DMS153 (cell line): ENCODE results near the gene LRRC7.
"Not testable (repeated sequence)": the region's sequence is repeated elsewhere in the genome, so short reads cannot be mapped to it uniquely, and the experiment has no call there.

Experiments used
- DNase-seq: peaks from one replicate; lab custom pipeline; 2025; lab: John Stamatoyannopoulos, UW

The LRRC7 gene

DNA sequence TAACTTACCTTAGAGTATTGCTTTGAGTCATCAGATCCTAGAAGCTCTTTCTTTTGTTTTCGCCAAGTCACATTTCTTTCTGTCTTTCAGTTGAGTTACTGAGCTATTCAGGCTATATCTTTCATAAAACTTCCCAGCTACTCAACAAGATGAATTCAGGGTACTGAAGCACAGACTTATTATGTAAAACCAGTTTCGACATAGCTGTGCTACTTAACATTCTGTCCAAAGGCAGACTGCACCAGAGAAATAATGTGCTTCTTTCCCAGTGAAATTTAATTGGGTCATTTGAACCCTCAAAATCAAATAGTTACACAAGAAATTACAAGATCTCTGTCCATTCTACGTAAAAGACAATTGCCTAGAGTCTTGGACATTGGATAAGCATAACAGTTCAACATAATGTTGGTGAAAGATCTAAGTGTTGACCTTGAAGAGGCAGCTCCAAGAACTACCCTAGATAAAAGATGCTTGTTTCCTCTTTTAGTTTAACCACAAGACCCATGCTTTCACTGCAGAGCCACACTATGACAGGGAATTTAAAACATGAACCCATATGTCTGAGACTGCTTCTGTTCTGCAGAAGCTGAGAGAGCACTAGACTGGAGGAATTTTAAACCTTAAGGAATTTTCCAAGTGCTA is 474.5 kb downstream of the LRRC7 start:
- DNase-seq, result no peak

DNA sequence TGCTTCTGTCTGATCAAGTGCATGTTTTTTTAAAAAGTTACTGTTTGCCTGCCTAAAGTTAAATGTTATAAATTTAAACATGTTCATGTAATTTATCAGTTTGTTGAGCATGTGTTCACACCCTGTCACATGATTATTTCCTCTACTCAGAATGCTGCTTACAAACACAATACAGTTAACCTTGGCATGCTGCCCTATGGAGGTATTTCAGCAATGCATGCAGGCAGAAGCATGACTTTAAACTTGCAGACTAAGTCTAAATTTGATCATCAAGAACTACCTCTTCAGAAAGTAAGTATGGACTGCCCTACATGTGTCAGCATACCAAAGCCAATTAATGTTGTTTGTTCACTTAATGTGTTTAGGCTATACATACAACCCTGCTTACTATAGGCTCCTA is 476.1 kb downstream of the LRRC7 start:
- DNase-seq, result no peak

DNA sequence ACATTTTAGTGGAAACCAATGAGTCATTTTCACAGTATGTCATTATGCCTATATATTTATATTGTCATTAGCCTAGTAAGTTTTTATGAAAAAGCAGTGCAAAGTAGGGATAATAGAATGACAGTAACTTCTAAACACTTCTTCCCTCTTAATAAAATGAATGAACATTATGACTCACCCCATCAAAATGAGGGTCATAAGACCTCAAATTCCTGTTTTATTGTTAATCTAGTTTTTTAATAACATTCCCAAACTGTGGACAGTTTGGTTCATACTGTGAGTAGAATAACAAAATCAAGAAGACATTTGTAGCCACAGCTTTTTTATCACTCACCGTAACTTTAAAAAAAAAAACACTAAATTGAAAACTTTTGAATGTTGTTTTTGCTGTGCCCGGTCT is 477.1 kb downstream of the LRRC7 start:
- DNase-seq, result no peak

DNA sequence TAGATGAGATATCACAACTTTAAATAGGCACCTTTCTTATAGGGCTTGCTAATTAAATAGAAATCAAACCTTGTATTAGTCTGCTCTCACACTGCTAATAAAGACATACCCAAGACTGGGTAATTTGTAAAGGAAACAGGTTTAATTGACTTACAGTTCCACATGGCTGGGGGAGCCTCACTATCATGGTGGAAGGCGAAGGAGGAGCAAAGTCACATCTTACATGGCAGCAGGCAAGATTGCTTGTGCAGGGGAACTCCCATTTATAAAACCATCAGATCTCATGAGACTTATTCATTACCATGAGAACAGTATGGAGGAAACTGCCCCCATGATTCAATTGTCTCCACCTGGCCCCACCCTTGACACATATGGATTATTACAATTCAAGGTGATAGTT is 477.9 kb downstream of the LRRC7 start:
- DNase-seq, result not testable (repeated sequence)

DNA sequence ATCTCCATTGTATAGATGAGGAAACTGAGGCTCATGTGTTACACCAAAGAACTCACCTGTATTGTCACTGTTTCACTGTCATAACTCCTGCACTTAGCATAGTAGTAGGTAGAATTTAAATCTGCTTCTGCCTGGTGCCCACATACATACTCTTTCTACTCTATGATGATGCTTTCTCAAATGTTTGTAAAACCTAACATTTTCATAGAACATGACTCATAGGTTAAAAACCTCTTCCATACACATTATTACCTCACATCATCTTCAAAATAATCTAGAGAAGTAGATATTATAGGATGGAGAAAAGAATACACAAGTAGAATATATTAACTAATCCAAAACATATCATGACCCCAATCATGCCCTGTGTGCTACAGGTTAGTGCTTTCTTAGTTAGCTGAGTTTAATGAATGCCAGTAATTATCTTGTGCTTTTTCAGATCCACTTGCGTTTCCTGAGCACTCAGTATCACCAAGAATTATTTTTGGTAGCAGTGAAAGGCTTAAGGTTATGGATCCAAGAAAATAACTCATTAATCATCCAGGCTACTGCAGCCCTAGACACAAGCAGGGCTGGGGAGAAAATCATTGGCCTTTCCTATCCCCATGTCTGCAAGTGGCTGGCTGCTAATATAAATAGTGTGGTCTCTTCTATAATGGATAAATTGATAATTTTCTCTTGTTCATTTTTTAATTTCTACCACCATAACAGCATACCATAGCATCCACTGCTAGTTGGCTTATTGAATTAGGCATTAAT is 480.8 kb downstream of the LRRC7 start:
- DNase-seq, result no peak

DNA sequence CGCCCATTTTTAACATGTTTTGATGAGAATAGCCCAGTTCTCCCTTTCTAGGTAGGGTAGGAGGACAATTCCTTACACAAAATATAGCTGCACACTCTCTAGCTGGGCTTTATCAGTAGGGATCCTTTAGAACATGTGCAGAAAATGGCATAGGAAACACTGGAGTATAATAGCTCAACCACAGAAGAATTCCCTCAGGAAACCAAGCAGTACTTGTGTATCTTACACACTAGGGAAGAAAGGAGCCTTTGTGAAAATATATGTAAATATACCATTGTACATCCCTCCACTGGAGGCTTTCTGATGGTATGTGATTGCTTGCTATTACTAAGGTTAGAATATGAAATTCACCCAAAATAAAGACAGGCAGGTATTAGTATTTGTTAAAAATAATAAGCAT is 484.2 kb downstream of the LRRC7 start:
- no peak for DNase-seq

DNA sequence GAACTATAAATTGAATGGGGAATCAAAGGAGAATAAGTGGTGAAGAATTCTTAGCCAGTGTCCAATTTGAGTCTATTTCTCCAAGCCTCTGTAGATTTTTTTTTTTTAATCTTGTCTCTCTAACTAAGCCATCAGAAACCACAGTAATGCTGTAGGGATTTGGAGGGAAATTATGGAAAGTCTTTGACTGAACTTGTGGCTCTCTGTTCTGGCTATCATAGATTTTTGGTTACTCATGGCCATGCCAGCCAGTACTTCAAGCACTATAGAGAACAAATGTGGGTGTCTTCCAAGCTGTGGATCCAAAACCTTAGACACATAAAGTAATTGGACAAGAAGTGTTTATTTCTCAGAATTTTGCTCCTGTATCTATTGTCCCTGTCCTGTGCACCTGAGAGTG is 489.8 kb downstream of the LRRC7 start:
- DNase-seq, result no peak

DNA sequence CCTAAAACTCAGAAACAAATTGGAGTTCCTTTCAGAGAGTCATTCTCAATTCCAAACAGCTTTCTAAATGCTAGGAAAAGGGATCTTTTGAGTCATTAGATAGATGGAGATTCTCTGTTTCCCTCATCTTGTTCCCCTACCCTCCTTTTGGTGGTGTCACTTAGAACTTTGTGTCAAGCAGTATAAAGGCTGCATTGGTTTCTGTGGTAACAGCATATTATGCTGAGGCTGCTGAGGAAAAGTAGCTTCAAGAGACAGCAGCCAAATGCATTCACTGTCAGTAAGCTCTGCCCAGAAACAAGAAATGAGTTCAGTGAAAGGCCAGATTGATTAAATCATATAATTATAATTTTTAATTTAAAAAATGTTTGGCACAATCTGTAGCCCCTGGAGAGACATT is 493.5 kb downstream of the LRRC7 start:
- no peak for DNase-seq

DNA sequence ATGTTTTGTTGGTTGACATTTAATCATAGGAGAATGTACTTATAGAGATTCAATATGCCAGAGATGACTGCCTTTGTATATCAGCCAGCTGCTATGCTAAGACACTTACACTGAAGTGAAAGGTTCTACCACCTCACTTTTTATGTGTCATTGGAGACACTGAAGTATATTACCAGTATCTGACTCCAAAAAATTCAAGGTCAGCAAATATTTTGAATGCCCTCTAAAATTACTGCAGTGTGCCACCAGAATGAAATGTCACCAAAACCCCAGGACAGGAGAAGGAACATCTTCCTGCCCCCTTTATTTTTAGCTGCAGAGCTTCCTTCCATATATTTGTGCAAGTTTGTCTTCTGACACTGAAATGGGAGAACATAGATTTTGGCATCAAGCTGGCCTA is 496.1 kb downstream of the LRRC7 start:
- no peak for DNase-seq

DNA sequence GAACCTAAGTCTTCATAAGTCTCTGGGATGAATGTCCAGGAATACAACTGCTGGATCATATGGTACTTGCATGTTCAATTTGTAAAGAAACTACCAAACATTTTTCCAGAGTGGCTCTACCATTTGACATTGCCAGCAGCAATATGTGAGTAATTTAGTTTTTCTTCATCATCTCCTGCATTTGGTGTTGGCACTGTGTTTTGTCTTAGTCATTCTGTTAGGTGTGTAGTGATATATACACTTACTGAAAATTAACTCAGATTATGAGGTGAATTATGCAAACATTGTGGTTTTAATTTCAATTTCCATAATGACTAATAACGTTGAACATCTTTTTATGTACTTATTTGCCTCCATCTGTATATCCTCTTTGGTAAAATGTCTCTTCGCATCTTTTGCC is 499.0 kb downstream of the LRRC7 start:
- no peak for DNase-seq

DNA sequence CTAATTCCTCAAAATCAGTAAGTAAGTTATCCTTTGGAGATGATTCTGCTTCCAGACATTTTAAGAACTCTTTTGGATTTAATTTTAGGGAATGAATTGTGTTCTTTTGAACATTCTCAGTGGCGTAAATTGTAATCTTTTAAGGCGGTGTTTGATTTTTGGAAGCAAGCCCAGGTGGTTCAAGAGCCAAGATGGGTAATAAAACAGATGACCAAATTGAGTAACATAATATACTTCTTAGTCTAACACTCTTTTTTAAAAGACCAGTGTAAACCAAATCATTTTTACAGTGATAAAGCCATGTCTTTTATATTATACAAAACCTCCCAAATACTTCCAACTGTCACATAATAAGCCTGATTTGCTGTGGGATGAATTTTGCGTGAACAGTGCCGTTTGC is 503.9 kb downstream of the LRRC7 start:
- peak; percentile 3 for DNase-seq

DNA sequence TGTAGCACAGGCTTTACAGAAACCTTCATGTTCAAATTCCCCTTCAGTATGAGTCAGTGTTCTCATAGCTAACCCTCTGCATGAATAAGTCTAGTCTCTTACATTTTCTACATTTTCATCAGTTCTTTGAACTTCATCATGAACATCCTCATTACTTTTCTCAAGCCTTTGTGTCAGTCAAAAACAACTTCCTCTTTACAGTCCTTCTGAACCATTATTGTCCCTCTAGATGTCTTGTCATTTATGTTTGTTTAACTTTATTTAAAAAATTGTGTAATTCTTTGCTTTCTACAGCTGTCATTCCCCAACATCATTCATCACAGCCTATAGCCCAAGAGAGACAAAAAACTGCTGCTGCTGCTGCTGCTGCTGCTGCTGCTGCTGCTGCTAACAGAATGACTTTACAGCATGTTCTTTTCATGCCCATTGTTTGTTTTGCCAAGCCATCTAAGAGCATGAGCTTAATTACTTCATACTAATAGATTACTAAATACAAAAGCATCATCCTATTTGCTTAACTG is 504.6 kb downstream of the LRRC7 start:
- peak; percentile 65 for DNase-seq

DNA sequence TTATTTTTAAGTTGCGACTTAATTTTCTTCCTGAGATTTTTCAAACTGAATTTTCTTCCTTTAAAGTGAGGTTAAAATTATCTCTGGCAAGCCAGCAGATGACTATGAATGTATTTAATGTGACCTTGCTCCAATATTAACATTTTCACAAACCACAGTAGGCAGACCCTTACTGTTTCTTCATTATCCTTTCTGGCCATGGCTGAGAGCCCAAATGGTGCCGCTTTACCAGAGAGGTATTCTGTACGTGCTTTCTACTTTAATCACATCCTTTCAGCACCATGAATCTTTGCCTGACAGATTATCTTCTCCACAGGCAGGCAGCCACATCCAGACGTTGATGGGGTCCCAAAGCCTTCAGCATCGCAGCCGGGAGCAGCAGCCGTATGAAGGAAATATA is 508.0 kb downstream of the LRRC7 start:
- DNase-seq, result no peak

DNA sequence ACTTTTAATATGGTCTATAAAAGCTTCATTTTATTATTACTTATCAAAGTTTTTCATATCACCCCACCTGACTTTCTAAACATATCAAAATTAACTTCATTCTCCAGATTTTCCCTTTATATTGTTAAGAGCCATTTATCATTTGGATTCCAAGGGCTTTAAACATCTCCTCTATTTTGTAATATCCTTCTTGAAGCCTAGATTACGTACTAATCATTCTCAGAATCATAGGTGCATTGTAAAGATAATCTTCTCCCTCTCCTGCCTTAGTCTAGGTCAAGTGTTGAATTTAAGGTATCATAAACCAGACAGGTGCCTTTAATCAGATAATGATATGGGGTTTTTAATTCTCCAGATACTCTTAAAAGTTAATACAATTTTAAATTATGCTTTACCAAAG is 509.3 kb downstream of the LRRC7 start:
- no peak for DNase-seq

DNA sequence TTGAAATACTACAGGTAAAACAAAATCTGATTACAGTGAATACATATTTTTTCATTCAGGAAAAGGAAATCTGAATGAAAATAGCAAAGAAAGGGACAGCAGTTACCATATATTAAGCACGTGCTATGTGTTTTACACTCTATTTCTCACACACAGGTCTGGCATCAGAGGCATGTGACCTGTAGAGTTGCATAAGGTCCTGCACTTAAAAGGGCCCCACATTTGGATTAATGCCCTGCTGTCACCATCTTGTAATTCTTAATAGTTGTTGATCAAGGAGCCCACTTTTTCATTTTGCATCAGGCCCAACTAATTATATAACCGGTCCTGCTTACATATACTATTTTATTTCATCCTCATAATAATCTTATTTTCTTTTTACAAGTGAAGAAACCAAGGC is 511.8 kb downstream of the LRRC7 start:
- DNase-seq, result no peak

DNA sequence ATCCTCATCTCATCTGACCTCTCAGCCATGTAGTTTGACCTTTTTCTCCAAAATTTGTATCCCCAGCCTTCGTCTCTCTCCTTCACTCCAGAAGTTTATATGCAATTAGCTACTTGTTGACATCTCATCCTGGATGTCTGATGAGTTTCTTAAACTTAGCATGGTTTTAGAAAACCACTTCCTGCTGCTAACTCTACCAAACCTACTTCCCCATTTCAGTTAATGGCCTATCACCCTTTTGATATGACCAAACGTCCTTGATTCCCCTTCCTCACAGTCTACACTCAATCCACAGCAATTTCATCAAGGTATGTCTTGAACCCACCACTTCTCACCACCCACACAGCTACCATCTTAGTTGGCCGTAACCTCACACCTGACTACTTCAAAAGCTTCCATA is 515.8 kb downstream of the LRRC7 start:
- no peak for DNase-seq

DNA sequence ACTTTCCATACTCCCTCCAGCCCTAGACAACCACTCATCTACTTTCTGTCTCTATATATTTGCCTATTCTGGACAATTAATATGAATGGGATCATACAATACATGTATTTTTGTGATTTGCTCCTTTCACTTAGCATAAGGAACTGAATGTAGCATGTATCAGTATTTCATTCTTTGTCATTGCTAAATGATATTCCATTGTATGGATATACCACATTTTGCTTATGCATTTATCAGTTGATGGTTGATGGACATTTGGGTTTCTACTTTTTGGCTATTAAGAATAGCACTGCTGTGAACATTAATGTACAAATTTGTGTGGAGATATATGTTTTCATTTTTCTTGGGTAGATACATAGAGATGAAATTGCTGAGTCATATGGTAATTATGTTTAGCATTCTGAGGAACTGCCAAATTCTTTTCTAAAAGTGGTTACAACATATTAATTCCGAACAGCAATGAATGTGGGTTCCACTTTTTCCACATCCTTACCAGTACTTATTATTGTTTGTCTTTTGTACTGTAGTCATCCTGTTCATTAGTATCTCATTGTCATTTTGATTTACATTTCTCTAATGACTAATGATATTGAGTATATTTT is 516.7 kb downstream of the LRRC7 start:
- DNase-seq, result no peak

DNA sequence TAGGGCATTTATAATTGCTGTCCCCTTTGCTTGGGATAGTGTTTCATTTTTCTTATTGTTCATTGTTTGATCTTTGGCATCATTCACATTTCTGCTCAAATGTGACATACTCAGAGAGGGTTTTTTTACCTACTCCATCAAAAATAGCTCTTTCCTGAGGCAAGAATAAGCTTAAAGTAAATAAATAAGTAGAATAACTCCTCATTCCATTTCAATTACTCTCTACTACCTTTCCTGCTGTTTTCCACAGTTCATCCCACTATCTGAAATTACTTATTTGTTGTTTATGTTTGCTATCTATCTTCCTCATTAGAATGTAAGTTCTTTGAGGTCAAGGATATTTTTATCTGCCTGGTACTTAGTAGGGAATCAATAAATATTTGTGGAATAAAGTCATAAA is 517.8 kb downstream of the LRRC7 start:
- DNase-seq, result no peak

DNA sequence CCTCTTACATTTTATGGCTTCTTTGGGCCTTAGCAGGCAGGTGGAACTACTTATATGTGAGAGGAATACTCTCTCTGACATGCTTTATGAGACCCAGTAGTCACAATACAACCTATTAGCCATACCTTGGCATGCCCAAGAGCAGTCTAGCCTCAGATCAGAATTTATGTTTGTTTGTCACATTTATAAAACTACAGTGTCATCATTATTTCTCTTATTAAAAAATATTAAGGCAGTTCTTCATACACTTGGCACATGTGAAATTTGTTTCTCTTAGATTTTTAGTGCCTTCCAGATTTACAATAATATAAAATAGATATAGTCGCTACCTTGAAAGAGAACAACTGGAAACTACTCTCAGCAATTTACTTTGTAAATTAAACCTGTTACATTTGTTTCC is 519.2 kb downstream of the LRRC7 start:
- DNase-seq, result no peak

DNA sequence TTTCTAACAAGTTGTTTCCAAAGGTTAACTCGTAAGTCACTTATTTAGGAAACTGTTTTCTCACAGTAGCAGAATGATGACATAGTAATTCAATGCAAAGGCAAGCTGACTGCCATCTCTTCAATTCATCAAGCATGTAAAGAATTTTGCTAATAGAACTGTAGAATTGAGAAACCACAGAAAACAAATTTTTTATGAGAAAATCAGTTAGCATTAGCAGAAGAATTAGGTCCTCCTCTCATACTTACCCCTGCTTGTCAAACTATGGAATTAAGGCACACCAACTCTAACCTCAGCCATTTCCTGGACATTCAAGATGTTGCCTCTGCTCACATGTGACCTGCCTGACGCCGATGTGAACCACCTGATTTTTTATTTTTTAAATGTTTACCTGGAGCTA is 522.4 kb downstream of the LRRC7 start:
- DNase-seq, result no peak

DNA sequence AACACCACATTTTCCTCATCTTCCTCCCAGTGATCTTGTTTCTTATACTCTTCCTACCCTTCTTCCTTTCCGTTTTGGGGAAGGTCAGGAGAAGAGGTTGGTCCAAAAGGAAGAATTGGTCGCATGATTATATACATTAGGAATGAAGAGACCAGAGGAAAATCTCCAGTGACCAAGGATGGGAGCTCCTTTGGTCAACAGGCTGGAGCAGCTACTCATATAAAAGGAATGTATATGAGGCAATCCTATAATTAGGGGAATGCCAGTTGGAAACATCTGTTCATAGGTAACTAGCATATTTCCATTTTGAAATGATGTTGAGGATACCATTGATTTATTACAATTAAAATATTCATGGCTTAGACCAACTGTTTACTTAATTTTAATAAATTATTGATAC is 523.2 kb downstream of the LRRC7 start:
- DNase-seq, result no peak

DNA sequence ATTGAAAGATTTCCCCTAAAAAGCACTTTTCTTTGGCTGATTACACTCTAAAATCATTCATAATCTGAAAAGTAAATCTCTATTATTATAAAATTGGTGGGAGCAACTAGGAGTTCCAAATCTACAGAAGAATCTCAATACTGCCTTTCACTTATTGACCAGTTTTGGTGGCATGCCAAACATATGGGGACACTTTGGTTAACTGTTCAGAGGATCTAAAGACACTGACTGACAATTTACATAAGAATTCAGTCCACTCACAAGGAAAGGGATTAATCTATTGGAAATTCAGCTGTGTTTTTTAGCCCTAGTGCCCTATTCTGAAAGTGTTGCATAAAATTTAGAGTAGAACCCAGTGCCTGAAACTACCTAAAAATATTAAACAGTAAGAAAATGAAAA is 524.1 kb downstream of the LRRC7 start:
- no peak for DNase-seq

DNA sequence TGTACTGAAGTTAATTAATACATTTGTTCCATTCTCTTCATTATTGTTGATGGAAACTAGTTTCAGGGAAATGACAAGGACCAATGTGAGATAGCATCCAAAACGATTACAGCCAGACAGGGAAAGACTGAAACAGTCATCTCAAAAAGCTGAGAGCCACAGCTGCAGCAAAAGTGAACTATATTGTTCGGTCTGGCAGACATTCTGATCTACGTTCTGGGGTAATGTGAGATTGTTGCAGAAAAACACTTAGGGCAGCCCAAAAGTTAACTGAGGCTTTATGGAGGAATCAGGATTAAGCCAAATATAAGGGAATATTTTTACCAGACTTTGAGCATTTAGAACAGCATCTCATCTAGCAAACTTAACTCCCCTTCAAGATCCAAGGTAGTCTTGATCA is 524.8 kb downstream of the LRRC7 start:
- no peak for DNase-seq
